Adipose tissue (tissue), 3 donors: ENCODE measurements around the gene NEURL3. TPM values are rescaled to one million over a fixed set of nuclear protein-coding genes. Genes with fewer than 3 reads are reported as not detected.
"Not testable (repeated sequence)": the region's sequence is repeated elsewhere in the genome, so short reads cannot be mapped to it uniquely, and the experiment has no call there.

Source experiments
- H3K27ac ChIP-seq: one replicate; pipeline ENCODE4 v1.5.1; 2013; ENCODE audit warnings: low read depth, low read length
- WGBS, 3 donors: extraction: QIAGEN DNeasy Blood & Tissue Kit; methylation state at CpG; one replicate each; pipeline ENCODE4 v1.1.7; 2013; 5-methylcytosine and 5-hydroxymethylcytosine counted together
- polyA plus RNA-seq, 3 donors: library from polyadenylated mRNA; stranded (reverse); fragments of 200-250 nt; gene quantifications; one replicate each; pipeline ENCODE4 v1.2.3, GENCODE V29; 2013
- donor health status: healthy with polysubstance abuse.
- donor health status: Bipolar disorder and iron deficiency.
- donor health status: healthy.

The NEURL3 gene
- polyA plus RNA-seq, 3 donors: 0.12 to 12.5 TPM; not detected in 1

- no peak overlapping the region for H3K27ac ChIP-seq
- WGBS, 3 donors: 73 to 91% (median 85%) methylated on average over 15 of the region's 15 CpGs
Measured at GRCh38 chr2:96499061-96499960, 5.8 kb downstream of the NEURL3 start.

- not testable (repeated sequence) for H3K27ac ChIP-seq
- WGBS, 3 donors: 89 to 93% (median 91%) methylated on average over 6 of the region's 6 CpGs
Measured at GRCh38 chr2:96498611-96499010, 6.5 kb downstream of the NEURL3 start.

- no peak overlapping the region for H3K27ac ChIP-seq
- WGBS, 3 donors: 80 to 86% (median 84%) methylated on average over 12 of the region's 12 CpGs
Measured at GRCh38 chr2:96498021-96498431, 7.1 kb downstream of the NEURL3 start.

GRCh38 chr2:96495982-96496629 lies 9.1 kb downstream of the NEURL3 start:
- no peak overlapping the region for H3K27ac ChIP-seq
- WGBS, 3 donors: 47 to 63% (median 61%) methylated on average over 6 of the region's 6 CpGs

DNA sequence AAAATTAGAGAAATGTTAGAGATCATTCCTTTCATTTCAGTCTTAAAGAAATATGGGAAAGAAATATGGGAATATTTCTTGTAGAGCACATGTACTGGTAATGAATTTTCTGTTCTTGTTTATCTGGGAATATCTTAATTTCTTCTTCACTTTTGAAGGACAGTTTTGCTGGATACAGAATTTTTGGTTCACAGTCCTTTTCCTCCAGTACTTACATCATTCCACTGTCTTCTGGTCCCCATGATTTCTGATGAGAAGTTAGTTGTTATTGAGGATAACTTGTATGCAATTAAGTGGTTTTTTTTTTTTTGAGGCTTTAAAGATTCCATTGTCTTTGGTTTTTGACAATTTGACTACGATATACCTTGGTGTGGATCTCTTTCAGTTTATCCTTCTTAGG lies 11.0 kb downstream of the NEURL3 start:
- H3K27ac ChIP-seq: no peak overlapping the region
- 93 to 96% (median 96%) methylated on average over 1 of the region's 1 CpG for WGBS, 3 donors

DNA sequence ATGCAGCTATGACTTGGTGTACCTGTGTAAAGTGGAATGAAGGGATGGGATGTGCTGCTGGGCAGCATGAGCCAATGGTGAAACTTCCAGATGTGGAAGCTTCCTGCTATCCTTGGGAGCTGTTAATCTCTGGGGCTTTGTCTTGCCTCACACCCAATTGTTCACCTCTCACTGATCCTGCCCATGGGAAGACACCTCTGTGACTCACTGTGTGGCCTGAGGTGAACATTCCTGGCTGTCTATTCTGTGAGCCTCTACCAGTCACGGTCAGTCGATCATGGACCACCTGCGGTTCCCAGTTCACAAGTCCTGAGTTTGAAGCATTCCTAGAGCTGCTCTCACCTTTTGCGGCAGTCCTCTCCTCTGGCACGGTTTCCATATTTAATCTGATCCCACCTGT lies 12.1 kb downstream of the NEURL3 start:
- WGBS, 3 donors: 72 to 87% (median 80%) methylated on average over 5 of the region's 5 CpGs
- no peak overlapping the region for H3K27ac ChIP-seq

DNA sequence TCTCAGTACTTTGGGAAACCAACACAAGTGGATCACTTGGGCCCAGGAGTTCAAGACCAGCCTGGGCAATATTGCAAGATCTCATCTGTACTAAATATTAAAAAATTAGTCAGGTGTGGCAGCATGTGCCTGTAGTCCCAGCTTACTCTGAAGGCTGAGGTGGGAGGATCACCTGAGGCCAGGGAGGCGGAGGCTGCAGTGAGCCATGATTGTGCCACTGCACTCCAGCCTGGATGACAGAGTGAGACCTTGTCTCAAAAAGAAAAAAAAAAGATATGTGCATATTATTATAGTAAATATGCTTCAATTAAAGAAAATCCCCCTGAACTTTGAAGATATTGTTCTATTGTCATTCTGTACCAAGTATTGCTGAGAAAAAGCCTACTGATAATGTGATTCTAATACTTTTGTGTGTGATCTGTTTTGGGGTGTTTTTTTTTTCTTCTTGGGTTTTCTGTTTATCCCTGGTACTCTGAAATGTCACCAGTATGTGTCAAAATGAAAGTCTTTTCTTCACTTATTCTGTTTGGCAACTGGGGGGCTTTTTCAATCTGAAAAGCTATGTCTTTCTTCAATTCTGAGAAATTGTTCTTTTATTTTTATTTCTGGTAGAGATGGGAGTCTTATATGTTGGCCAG lies 13.2 kb downstream of the NEURL3 start:
- 92 to 100% (median 96%) methylated on average over 1 of the region's 1 CpG for WGBS, 3 donors
- H3K27ac ChIP-seq: no peak overlapping the region

DNA sequence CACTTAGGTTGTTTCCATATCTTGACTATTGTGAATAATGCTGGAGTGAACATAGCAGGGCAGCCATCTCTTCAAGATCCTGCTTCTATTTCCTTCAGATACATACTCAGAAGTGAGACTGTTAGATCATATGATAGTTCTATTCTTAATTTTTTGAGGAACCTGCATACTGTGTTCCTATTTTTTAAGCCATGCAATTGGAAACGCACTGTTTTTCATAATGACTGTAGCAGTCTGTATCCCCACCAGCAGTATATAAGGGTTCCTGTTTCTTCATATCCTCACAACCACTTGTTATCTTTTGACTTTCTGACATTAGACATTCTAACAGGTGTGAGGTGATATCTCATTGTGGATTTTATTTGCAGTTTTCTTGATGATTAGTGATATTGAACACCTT lies 15.5 kb downstream of the NEURL3 start:
- no peak overlapping the region for H3K27ac ChIP-seq
- WGBS, 3 donors: 50 to 95% (median 54%) methylated on average over 1 of the region's 1 CpG

GRCh38 chr2:96489261-96489660 lies 15.9 kb downstream of the NEURL3 start:
- 83 to 92% (median 90%) methylated on average over 3 of the region's 3 CpGs for WGBS, 3 donors
- H3K27ac ChIP-seq: no peak overlapping the region

- no peak overlapping the region for H3K27ac ChIP-seq
- 44 to 64% (median 53%) methylated on average over 3 of the region's 3 CpGs for WGBS, 3 donors
Measured at GRCh38 chr2:96486696-96487095, 18.5 kb downstream of the NEURL3 start.

DNA sequence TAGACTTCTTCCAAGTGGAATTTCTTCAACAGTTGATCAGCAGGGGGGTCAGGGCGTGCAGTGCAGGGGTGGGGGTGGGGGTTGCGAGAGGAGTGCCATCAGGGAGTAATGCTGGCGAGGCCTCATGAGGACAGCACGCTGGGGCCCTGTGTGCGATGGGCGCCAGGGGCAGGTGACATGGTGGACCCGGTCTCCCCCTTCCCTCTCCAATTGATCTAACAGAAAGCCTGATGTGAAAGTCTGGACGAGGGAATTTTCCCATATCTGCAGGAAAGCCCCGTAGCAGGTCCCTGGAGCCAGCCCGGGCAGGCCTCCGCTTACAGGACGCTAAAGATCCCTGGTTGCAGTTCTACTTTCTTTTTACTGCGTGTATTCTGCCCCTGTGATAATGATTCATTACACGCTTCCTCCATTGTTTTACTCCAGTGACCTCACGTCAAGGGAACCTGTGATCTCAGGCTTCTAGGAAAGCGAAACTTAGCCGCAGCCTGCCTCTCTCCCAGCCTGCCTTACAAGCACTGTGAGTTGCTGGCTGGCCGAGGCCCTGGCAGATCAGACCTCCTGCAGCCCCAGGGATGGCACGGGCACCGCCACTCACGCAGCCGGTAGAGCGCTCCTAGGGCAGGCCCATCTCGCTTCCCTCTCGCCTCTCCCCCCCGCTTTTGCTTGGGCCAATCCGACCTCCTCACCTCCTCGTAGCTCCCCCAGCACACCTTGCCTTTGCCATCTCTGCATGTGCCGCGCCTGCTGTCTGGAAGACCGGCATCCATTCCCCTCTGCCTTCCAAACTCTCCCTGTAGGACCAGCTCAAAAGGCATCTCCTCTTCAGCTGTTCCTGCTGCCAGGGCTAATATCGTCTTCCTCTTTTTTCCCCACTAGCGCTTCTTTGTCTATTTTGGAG lies 19.2 kb downstream of the NEURL3 start:
- WGBS, 3 donors: 15 to 29% (median 19%) methylated on average over 33 of the region's 33 CpGs
- H3K27ac ChIP-seq: peak overlapping the region; percentile 57

DNA sequence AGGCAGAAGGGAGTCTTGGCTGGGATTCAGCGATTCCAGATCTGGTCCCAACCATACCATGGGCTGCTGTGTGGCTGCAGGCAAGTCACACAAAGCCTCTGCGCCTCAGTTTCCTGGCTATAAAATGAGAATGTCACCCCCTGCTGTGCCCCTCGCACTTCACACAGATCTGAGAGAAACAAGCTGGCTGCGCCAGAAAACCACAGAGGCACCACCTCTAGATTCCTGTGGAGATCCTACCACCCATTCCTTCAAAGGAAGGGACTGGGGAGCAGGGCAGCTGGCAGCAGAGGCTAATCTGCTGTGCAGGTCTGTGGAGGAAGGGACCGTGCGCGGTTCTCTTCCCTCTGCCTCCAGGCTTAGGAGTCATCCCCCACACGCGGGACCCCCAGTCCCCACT lies 19.8 kb downstream of the NEURL3 start:
- WGBS, 3 donors: 80 to 92% (median 83%) methylated on average over 9 of the region's 9 CpGs
- peak overlapping the region; percentile 57 for H3K27ac ChIP-seq

- no peak overlapping the region for H3K27ac ChIP-seq
- whole genome bisulfite sequencing, 3 donors: 86 to 92% (median 87%) methylated on average over 7 of the region's 7 CpGs
Measured at GRCh38 chr2:96484091-96484490, 21.1 kb downstream of the NEURL3 start.

DNA sequence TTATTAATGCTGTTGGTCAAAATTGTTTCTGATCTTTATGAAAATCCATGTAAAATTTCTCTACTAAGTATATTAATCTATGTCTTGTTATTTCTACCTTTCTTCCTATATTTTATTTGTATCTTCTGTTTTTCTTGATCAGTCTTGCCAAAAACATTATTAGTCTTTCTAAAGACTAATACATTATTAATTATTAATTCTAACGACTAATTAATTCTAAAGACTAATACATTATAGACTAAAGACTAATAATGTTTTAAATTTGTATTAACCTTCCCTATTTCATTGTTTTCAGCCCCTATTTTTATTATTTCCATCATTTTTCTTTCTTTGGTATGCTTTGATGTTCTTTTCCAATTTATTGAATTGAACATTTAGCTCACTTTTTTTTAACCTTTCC lies 27.7 kb downstream of the NEURL3 start:
- no peak overlapping the region for H3K27ac ChIP-seq
- WGBS, 3 donors: 54 to 68% (median 59%) methylated on average over 1 of the region's 1 CpG

DNA sequence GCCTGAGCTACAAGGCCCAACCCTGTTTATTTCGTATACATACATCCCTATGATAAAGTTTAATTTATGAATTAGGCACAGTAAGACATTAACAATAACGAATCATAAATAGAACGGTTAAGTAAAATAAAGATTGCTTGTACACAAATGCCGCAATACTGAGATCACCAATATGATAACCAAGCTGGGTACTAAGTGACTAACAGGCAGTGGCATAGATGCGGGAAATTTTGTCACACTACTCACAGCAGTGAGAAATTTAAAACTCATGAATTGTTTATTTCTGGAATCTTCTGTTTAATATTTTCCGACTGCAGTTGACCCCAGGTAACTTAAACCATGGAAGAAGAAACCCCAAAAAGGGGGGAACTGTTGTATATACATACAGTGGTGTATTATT lies 33.4 kb downstream of the NEURL3 start:
- WGBS, 3 donors: 93 to 95% (median 93%) methylated on average over 6 of the region's 6 CpGs

DNA sequence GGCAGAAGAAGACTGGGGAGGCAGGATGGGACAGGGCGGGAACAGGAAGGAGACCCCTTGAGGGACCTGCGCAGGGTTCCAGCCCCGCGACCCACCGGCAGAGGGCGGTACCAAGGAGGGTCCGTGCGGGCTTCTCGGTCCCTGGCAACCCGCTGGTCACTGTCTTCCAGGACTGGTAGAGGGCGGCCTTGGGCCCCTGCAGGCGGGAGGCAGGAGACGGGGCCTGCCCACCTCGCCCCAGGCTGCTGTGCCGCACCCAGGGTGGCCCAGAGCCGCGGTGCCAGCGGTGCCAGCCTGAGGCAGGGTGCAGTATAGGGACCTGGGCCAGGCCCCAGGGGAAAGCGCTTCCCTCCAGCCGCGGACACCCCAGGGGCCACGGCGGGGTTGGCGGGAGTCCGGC lies 34.5 kb downstream of the NEURL3 start:
- 6 to 15% (median 13%) methylated on average over 21 to 25 of the region's 25 CpGs for WGBS, 3 donors
- no peak overlapping the region for H3K27ac ChIP-seq

More for the DNA sequence above, 33.4 kb downstream of the NEURL3 start:
- no peak overlapping the region for H3K27ac ChIP-seq

GRCh38 chr2:96470109-96470508 lies 35.0 kb downstream of the NEURL3 start:
- 23 to 64% (median 61%) methylated on average over 8 of the region's 8 CpGs for WGBS, 3 donors

GRCh38 chr2:96468904-96469303 lies 36.3 kb downstream of the NEURL3 start:
- WGBS, 3 donors: 79 to 88% (median 83%) methylated on average over 6 of the region's 6 CpGs
- H3K27ac ChIP-seq: no peak overlapping the region

More at GRCh38 chr2:96470109-96470508, 35.0 kb downstream of the NEURL3 start:
- no peak overlapping the region for H3K27ac ChIP-seq
